Stimulated activated CD4-positive, alpha-beta T cell treated with anti-CD3 and anti-CD28 coated beads, Interleukin-1b, Interleukin-23, amount 100 ng/mL, for 48 hours (primary cell): ENCODE data around the gene NOS1AP.
"Not testable (repeated sequence)": the region's sequence is repeated elsewhere in the genome, so short reads cannot be mapped to it uniquely, and the experiment has no call there.

Experiments
- DNase-seq: peaks from one replicate; pipeline ENCODE4 v3.0.0-alpha.2; 2020

The NOS1AP gene

DNA sequence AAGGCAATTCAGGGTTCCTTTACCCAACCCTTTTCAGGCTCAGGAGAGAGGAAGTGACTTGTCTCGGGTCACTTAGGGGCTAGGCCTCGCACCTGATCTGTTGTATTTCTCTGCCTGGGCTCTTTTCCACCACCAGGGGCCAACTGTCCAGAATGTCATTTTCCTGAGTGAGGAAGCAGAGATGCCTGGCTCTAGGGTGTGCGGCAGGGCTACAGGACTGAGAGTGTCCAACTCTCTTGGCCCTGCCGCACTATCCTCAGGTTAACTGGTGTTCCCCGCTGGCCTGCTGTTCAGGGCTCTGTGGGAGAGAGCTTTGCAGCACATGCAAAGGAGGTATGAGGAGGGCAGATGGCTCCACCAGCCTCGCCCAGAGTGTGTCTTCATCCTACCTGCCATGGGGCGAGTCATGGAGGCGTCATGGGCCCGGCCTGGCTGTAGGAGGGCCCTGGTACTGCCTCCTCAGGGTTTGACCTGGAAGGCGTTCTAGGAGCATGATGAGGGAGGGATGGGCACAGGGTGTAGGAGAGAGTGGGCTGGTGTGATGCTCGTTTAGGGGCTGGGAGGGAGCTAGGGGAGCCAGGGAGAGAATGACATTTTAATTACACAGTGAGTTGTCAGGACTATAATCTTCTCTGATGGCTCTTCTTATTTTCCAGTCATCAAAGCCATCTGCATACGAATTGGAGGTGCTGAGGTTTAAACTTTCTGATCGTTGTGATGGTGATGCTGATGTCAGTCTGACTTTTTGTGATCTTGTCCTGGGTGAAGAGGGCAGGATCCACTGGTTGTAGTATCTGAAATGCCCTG, 128.3 kb downstream of the NOS1AP start:
- DNase-seq = no peak

DNA sequence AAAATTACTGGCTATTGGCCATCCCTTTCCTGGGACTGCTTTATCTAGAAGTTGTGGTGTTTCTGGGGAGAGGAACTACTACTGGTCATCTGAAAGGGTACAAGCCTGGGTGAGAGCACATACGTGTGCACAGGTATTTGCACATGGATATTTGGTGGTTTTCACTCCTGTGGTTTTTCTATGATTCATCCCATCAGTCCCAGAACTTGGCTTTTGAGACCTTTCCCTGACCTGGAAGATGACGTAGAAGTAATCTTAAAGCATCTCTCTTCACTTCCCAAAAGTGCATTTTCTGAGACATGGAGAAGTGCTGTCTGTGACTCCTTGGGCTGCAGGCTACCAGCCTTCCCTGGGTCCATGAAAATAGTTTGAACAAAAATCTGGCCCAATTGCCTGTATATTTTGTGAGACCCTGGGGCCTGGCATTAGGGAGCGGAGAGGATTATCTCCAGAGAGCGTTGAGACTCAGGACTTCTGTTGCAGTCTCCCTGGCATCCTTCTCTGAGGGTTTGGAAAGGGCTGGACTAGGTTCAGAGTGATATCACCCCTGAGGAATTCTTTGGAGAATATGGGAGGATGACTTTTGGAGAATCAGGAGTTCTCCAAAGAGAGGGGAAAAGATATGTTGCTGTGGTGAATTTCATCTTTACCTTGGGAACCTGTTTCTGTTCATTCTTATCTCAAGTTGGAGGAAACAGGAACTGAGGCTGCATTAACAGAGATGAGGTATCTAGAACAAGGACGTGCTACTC, 130.8 kb downstream of the NOS1AP start:
- no peak for DNase-seq

GRCh38 chr1:162201062-162201461, 131.6 kb downstream of the NOS1AP start:
- not testable (repeated sequence) for DNase-seq

GRCh38 chr1:162204129-162204822, 134.8 kb downstream of the NOS1AP start:
- DNase-seq = no peak

GRCh38 chr1:162204823-162205155, 135.3 kb downstream of the NOS1AP start:
- DNase-seq = no peak

DNA sequence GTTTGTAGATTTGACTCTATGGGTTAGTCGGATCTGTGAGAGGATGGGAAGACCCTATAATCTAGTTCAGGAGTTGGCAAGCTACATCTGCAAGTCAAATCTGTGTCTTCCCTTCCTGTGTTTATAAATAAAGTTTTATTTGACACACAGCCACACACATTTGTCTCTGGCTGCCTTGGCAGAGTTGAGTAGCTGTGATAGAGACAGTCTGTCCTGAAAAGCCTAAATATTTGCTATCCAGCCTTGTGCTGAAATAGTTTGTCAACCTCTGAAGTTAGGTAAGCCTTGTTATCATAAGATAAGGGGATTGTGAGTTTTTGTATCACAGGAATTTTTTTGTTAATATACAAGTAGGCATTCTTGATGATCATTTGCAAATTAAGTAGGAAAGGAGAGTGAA, 136.8 kb downstream of the NOS1AP start:
- no peak for DNase-seq

DNA sequence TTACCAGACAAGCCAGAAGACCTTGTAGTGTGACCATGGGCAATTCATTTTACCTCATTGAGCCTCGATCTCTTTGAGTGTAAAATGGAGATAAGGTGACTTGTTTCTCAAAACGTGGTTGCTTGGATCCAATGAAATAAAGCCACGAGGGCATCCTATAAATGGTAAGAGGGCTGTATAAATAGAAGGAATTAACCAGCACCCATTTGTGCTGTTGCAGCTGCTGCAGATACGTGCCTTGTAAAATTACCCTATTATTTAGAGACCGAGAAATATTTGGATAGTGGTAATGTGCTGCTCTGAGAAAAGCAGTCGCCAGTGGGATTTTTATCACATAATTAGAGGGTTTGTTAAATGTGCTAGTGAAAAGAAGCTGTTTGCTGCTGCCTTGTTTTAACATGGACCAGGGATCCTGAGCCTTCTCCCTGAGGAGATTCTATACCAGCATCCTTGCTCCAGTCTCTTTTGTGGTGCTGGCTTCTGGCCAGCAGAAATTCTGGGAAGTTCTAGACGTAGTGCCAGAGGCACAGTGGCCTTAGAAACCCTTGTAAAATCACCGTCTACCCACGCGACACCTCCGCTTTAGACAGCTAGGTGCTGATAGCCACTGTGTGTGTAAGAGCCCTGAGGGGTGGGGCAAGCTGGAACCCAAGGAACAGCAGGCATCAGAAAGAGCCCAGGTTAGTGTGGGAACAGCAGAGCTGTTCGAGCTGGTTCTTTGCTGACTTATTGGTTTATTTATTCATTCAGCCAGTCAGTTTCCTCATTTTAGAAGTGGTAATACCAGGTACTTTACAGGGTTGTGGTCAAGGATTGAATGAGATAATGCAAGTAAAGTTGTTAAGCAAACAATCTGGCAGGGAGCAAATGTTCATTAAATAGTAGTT, 137.5 kb downstream of the NOS1AP start:
- no peak for DNase-seq

- no peak for DNase-seq
Observed at GRCh38 chr1:162207862-162208261, 138.4 kb downstream of the NOS1AP start.

DNA sequence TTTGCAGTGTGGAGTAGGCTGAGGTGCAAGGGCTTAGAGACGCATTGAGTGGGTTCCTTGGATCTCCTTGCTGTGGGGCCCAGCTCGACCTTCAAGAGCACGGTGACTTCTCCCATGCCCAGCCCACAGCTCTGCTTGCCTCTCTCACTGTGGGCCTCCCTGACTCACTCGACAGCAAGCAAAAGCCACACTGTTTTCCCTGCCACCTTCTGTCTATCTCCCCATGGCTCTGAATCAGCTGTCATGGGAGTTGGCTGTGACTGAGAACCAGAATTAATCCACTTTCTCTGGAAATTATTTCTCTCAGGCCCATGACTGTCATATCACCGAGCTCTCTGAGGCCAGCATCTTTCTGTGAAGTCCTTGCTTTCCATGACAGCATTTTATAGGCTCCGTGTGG, 140.7 kb downstream of the NOS1AP start:
- DNase-seq = no peak

- DNase-seq = no peak
Observed at GRCh38 chr1:162212713-162213112, 143.2 kb downstream of the NOS1AP start.

DNA sequence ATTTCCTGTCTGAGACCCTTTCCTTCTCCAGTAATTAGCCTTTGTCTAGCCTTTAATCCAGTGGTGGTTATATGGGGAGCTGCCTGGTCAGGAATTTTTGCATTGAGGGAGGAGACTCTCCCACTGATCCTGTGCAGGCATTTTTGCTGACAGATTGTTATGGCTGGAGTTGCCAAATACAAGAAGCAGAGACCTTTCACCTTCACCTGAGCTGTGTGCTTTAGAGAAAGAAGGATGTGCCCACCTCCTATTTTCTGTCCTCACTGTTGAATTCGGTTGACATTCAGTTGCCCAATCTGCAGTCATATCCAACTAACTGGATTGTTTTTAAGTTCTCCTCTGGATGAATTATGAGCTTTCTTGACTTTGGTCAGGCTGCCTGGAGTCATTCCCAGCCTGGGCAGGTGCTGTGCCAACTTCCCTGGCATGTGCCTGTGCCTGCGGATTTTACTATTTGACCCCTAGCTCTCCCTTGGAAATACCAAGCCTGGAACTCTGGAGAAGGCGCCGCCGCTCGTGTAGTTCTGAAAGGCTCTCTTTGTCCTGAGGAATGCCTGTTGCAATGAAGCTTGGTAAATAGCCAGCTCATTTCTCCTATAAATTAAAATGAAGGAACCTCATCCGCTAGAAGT, 143.9 kb downstream of the NOS1AP start:
- no peak for DNase-seq

GRCh38 chr1:162214202-162214601, 144.7 kb downstream of the NOS1AP start:
- DNase-seq = no peak

GRCh38 chr1:162215902-162216301, 146.4 kb downstream of the NOS1AP start:
- DNase-seq = no peak

GRCh38 chr1:162216604-162217003, 147.1 kb downstream of the NOS1AP start:
- no peak for DNase-seq

- DNase-seq = no peak
Observed at GRCh38 chr1:162217706-162218105, 148.2 kb downstream of the NOS1AP start.

DNA sequence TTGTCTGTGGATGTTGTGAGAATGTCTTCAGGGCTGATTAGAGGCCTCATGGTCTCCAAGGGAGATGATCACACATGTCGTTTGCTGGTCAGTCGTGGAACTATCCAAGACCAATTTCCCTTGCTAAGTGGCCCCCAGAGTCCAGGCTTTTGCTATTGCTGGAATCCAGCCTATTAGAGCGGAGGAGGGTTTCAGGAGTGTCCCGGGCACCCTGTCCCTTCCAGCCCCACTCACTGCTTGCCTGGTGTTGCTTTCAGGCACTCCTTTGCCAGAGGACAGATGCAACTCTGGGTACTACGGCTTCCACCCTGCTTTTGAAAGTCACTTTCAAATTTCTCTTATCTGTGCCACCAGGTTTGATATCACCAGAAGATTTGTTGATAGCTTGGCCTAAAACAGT, 149.1 kb downstream of the NOS1AP start:
- no peak for DNase-seq

DNA sequence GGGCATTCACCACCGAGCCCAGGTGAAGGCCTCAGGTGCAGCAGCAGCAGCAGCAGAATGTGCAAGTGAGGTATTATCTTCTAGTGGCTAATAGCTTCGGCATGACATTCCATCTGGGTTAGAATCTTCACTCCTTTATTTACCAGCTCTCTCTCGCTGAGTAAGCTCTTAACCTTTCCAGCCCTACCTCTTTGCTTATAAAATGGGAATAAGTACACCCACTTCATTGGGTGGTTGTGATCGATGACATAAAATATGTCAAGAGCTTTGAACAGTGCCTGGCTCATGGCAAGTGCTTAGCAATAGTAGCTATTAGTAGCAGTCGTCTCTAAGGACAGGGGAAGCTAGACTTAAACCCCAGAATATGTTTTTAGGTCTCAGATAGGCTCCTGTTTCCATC, 149.5 kb downstream of the NOS1AP start:
- DNase-seq = no peak

- no peak for DNase-seq
Observed at GRCh38 chr1:162219461-162219860, 150.0 kb downstream of the NOS1AP start.

DNA sequence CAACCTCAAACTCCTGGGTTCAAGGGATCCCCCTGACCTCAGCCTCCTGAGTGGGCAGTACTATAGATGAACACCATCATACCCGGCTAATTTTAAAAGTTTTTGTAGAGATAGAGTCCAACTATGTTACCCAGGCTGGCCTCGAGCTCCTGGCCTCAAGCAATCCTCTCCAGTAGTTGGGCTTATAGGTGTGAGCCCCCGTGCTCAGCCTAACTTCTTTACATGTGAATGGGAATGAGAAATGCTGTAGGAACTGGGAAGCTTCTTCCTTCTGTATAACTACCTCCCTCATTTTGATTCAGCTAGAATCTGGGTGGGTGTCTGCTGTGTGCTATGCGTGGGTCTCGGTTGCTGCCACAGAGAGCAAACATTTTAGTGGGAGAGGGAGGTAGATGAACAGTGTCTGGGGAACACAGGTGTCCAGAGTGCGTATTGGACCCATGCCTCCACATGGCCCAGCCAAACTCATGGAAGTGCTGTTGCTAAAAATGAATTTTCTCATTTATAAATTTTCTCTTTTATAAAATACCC, 150.6 kb downstream of the NOS1AP start:
- DNase-seq = no peak

GRCh38 chr1:162222014-162222413, 152.5 kb downstream of the NOS1AP start:
- no peak for DNase-seq

DNA sequence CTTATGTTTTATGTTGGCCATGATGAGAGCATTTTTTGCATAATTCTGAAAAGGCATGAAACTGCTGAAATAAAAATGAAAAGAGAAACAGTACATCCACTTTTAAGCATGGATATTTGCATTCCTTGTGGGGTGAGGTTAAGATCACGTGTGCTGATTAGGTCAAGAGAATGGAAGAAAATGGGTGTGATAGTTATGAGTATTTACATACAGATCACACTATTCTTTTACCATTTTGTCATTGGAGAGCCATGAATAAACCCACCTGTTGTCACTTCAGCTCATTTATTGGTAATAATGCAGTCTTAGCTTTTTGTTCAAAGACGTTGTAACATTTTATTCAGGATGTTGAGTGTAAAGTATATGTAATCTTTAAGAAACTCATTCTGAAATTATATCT, 153.2 kb downstream of the NOS1AP start:
- DNase-seq = no peak

- DNase-seq = no peak
Observed at GRCh38 chr1:162223488-162223887, 154.0 kb downstream of the NOS1AP start.
